ENCODE data around the gene C17orf113.
A peak's percentile ranks its signal among the peaks of the same experiment; 100 is the strongest.

C17orf113 gene

GRCh38 chr17:42053731-42054500, 3.5 kb upstream of the C17orf113 start:
- Histone ChIP-seq H3K4me3 (ENCODE audit: low read depth, low read length) (no peak overlapping the region), H3K27ac (no peak overlapping the region), H3K9me3 (ENCODE audit: severe bottlenecking) (no peaks in the 10 kb centered on the region), H3K36me3 (no peaks in the 10 kb centered on the region; the same call in 1 of the 2 replicates), H3K27me3 (ENCODE audit: insufficient read depth, low read depth, severe bottlenecking) (no peaks in the 10 kb centered on the region)
- no peak for TF ChIP-seq CTCF (IDR thresholded peaks at IDR 0.05; ENCODE audit: low read depth, low read length)
- no peak for DNase-seq

GRCh38 chr17:42052346-42052877, 2.0 kb upstream of the C17orf113 start:
- no peak for DNase-seq
- H3K27ac ChIP-seq: no peak overlapping the region
- H3K36me3 ChIP-seq: no peaks in the 10 kb centered on the region; the same call in 1 of the 2 replicates
- no peaks in the 10 kb centered on the region for H3K9me3 ChIP-seq (ENCODE audit: severe bottlenecking)
- H3K27me3 ChIP-seq (ENCODE audit: insufficient read depth, low read depth, severe bottlenecking): no peaks in the 10 kb centered on the region
- TF ChIP-seq CTCF (IDR thresholded peaks at IDR 0.05; ENCODE audit: low read depth, low read length): no peak
- no peak overlapping the region for H3K4me3 ChIP-seq (ENCODE audit: low read depth, low read length)

GRCh38 chr17:42051645-42052044, 1.2 kb upstream of the C17orf113 start:
- Histone ChIP-seq H3K27me3 (ENCODE audit: insufficient read depth, low read depth, severe bottlenecking) (no peaks in the 10 kb centered on the region), H3K4me3 (ENCODE audit: low read depth, low read length) (no peak overlapping the region), H3K36me3 (no peaks in the 10 kb centered on the region; the same call in 1 of the 2 replicates), H3K27ac (peak overlapping the region; percentile 10), H3K9me3 (ENCODE audit: severe bottlenecking) (no peaks in the 10 kb centered on the region)
- DNase-seq: no peak
- TF ChIP-seq CTCF (IDR thresholded peaks at IDR 0.05; ENCODE audit: low read depth, low read length): no peak

GRCh38 chr17:42051013-42051400, 606 bp upstream of the C17orf113 start:
- DNase-seq: no peak
- TF ChIP-seq CTCF (IDR thresholded peaks at IDR 0.05; ENCODE audit: low read depth, low read length): no peak
- Histone ChIP-seq H3K9me3 (ENCODE audit: severe bottlenecking) (no peaks in the 10 kb centered on the region), H3K27me3 (ENCODE audit: insufficient read depth, low read depth, severe bottlenecking) (no peaks in the 10 kb centered on the region), H3K4me3 (ENCODE audit: low read depth, low read length) (peak overlapping the region; percentile 44), H3K36me3 (no peaks in the 10 kb centered on the region; the same call in 1 of the 2 replicates), H3K27ac (peak overlapping the region; percentile 49)

- DNase-seq: no peak
- no peaks in the 10 kb centered on the region for H3K9me3 ChIP-seq (ENCODE audit: severe bottlenecking)
- no peak for TF ChIP-seq CTCF (IDR thresholded peaks at IDR 0.05; ENCODE audit: low read depth, low read length)
- peak overlapping the region; percentile 52 for H3K4me3 ChIP-seq (ENCODE audit: low read depth, low read length)
- H3K27ac ChIP-seq: peak overlapping the region; percentile 64
- no peaks in the 10 kb centered on the region; the same call in 1 of the 2 replicates for H3K36me3 ChIP-seq
- no peaks in the 10 kb centered on the region for H3K27me3 ChIP-seq (ENCODE audit: insufficient read depth, low read depth, severe bottlenecking)
These were observed 488 bp downstream of the C17orf113 start for GRCh38 chr17:42049834-42050392.

Measured in WERI-Rb-1 (cell line).